Measurements from ENCODE around the gene NCOA6. TPM values are rescaled to one million over a fixed set of nuclear protein-coding genes. Genes with fewer than 3 reads are reported as not detected.

The NCOA6 gene
- total RNA-seq, 1 experiment from 2014 or later = 9.8 TPM

DNA sequence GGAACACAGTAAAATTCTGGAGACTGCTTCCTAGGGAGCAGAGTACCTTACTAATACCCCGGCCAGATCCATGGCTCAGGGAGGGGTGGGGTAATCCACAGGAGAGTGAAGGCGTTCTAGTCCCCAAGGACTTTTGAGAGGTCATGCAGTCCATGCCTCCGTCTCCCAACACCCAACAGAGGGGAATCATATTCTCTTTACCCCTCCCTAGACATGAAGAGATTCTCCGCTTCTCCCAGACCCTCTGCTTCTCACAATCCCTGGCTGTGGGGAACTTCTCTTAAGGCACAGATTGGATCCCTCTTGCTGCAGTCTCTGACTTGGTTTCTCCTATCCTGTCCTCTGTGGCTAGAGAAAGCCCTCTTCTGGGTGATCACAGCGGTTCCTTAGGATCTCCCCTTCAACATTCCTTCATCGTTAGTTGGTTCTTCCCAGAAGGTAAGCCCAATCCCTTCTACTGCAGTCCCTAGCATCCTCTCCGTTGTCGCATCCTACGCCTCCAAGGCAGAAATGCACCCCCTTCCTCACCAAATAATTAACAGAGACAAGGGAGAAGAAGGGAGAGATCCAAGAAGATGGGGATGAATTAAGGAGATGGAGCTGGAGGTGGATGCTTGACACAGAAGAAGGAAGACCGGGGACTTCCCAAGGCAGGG is 46.6 kb upstream of the NCOA6 start:
- ChIA-PET CTCF (interaction anchor here (0.9 to 1.2 kb wide), 3 partner anchors 8 to 84 kb away, joined by 3 to 7 read pairs (median 4); partner anchors contain the start of genes GSS and MYH7B), POLR2A (ENCODE audit: unreplicated experiment) (no interaction called here)
- Histone ChIP-seq H3K9ac (ENCODE audit: low read length) (no peak overlapping the region), H3F3A (ENCODE audit: low read length, unreplicated experiment) (no peaks in the 10 kb centered on the region), H3K36me3 (ENCODE audit: low read depth, low read length) (no peaks in the 10 kb centered on the region), H3K4me1 (ENCODE audit: insufficient read depth, low read length) (peaks cover 14% of the 10 kb centered on the region), H3K27me3 (ENCODE audit: low read length) (no peaks in the 10 kb centered on the region), H4K20me1 (ENCODE audit: low read length) (no peaks in the 10 kb centered on the region), H3K79me2 (ENCODE audit: low read length) (peaks cover 6% of the 10 kb centered on the region), H3K4me3 (ENCODE audit: low read length) (peak overlapping the region; percentile 61), H3K9me3 (ENCODE audit: low read length) (no peaks in the 10 kb centered on the region), H3K27ac (ENCODE audit: low read length) (no peak overlapping the region), H3K9me2 (replicated peaks; ENCODE audit: low read length) (no peaks in the 10 kb centered on the region), H2AFZ (ENCODE audit: low read length) (peak overlapping the region; percentile 85), H3K4me2 (ENCODE audit: low read length) (peak overlapping the region; percentile 92)
- BruUV-seq (replicated peaks) = TSS peak; percentile 37
- ATAC-seq = no peak
- intact Hi-C loops (cut with micrococcal nuclease) = loop anchor here (5.0 kb wide), 1 partner anchor 220 kb away; the partner anchor contains the start of gene TRPC4AP
- no peak for TF ChIP-seq CTCF (conservative IDR thresholded peaks at IDR 0.05; ENCODE audit: low read depth, low read length)
- TF ChIP-seq EZH2phosphoT487 (IDR thresholded peaks at IDR 0.05; ENCODE audit: borderline replicate concordance, low read length) = no peak
- TF ChIP-seq EZH2 (IDR thresholded peaks at IDR 0.05; ENCODE audit: low read length, unreplicated experiment) = no peak
- no peak for DNase-seq

GRCh38 chr20:34871320-34871926 is 46.0 kb upstream of the NCOA6 start:
- intact Hi-C loops (cut with micrococcal nuclease) = loop anchor here (5.0 kb wide), 1 partner anchor 221 kb away; the partner anchor contains the start of gene TRPC4AP
- TF ChIP-seq EZH2 (IDR thresholded peaks at IDR 0.05; ENCODE audit: low read length, unreplicated experiment) = no peak
- no TSS peak for BruUV-seq (replicated peaks)
- no peaks in the 10 kb centered on the region for H4K20me1 ChIP-seq (ENCODE audit: low read length)
- ATAC-seq = no peak
- CTCF ChIA-PET = no interaction called here
- no peak overlapping the region for H3K4me2 ChIP-seq (ENCODE audit: low read length)
- no peaks in the 10 kb centered on the region for H3K9me3 ChIP-seq (ENCODE audit: low read length)
- no peak for DNase-seq
- no peak overlapping the region for H3K9ac ChIP-seq (ENCODE audit: low read length)
- no peak overlapping the region for H3K4me3 ChIP-seq (ENCODE audit: low read length)
- H3K4me1 ChIP-seq (ENCODE audit: insufficient read depth, low read length) = peaks cover 14% of the 10 kb centered on the region
- no peaks in the 10 kb centered on the region for H3K27me3 ChIP-seq (ENCODE audit: low read length)
- H3F3A ChIP-seq (ENCODE audit: low read length, unreplicated experiment) = no peaks in the 10 kb centered on the region
- no peaks in the 10 kb centered on the region for H3K9me2 ChIP-seq (replicated peaks; ENCODE audit: low read length)
- no peaks in the 10 kb centered on the region for H3K79me2 ChIP-seq (ENCODE audit: low read length)
- POLR2A ChIA-PET (ENCODE audit: unreplicated experiment) = no interaction called here
- no peak overlapping the region for H3K27ac ChIP-seq (ENCODE audit: low read length)
- H3K36me3 ChIP-seq (ENCODE audit: low read depth, low read length) = no peaks in the 10 kb centered on the region
- no peak overlapping the region for H2AFZ ChIP-seq (ENCODE audit: low read length)

- intact Hi-C loops (cut with micrococcal nuclease) = no loop called here
- H3K9ac ChIP-seq (ENCODE audit: low read length) = no peak overlapping the region
- H3K27me3 ChIP-seq (ENCODE audit: low read length) = no peaks in the 10 kb centered on the region
- H3K27ac ChIP-seq (ENCODE audit: low read length) = no peak overlapping the region
- DNase-seq = no peak
- no peaks in the 10 kb centered on the region for H3K36me3 ChIP-seq (ENCODE audit: low read depth, low read length)
- no peaks in the 10 kb centered on the region for H3K9me3 ChIP-seq (ENCODE audit: low read length)
- ATAC-seq = no peak
- H3F3A ChIP-seq (ENCODE audit: low read length, unreplicated experiment) = no peaks in the 10 kb centered on the region
- no TSS peak for BruUV-seq (replicated peaks)
- TF ChIP-seq EZH2phosphoT487 (IDR thresholded peaks at IDR 0.05; ENCODE audit: borderline replicate concordance, low read length) (no peak), CTCF (conservative IDR thresholded peaks at IDR 0.05; ENCODE audit: low read depth, low read length) (no peak), EZH2 (IDR thresholded peaks at IDR 0.05; ENCODE audit: low read length, unreplicated experiment) (no peak)
- no peaks in the 10 kb centered on the region for H3K9me2 ChIP-seq (replicated peaks; ENCODE audit: low read length)
- H2AFZ ChIP-seq (ENCODE audit: low read length) = no peak overlapping the region
- no peaks in the 10 kb centered on the region for H4K20me1 ChIP-seq (ENCODE audit: low read length)
- H3K4me2 ChIP-seq (ENCODE audit: low read length) = no peak overlapping the region
- ChIA-PET CTCF (interaction anchor here (1.3 kb wide), 1 partner anchor 9 kb away, joined by 4 read pairs; the partner anchor contains the start of gene GGT7), POLR2A (ENCODE audit: unreplicated experiment) (interaction anchor here (0.7 kb wide), 1 partner anchor 9 kb away, joined by 4 read pairs; no protein-coding TSS in a partner anchor)
- no peak overlapping the region for H3K4me3 ChIP-seq (ENCODE audit: low read length)
- no peaks in the 10 kb centered on the region for H3K79me2 ChIP-seq (ENCODE audit: low read length)
- H3K4me1 ChIP-seq (ENCODE audit: insufficient read depth, low read length) = no peaks in the 10 kb centered on the region
Observed at GRCh38 chr20:34864216-34864615, 38.8 kb upstream of the NCOA6 start.

Measured in PC-3 (cell line).